Upper lobe of left lung (tissue), 4 donors: ENCODE measurements around the gene UPP1.

Experiments used
- EP300 ChIP-seq, 4 donors: sonication (generic); formaldehyde crosslinking; IDR thresholded peaks; one replicate each; pipeline ENCODE4 v1.5.1; 2017; ENCODE audit warnings: antibody characterized with exemption in 4 of 4, control low read depth in 2 of 4
- POLR2A ChIP-seq, 4 donors: fragments of 450-650 bp; IDR thresholded peaks; one replicate each; pipeline ENCODE4 v1.5.1; 2016 to 2017; ENCODE audit warnings: antibody characterized with exemption in 4 of 4, mild to moderate bottlenecking in 2 of 4
- POLR2AphosphoS5 ChIP-seq, 2 donors: sonication (generic); formaldehyde crosslinking; IDR thresholded peaks; one replicate each; pipeline ENCODE4 v1.5.1; 2017; ENCODE audit warnings: antibody characterized with exemption in 2 of 2
- TF ChIP-seq, protein P1 (sequence below), 6 experiments: fragments of 450-650 bp in 4 of 6; fragments of 200-600 bp in 2 of 6; sonication (generic) in 2 of 6; IDR thresholded peaks; one replicate each; pipeline ENCODE4 v1.5.1; 2016 to 2019; ENCODE audit warnings: antibody characterized with exemption in 6 of 6

DNA sequence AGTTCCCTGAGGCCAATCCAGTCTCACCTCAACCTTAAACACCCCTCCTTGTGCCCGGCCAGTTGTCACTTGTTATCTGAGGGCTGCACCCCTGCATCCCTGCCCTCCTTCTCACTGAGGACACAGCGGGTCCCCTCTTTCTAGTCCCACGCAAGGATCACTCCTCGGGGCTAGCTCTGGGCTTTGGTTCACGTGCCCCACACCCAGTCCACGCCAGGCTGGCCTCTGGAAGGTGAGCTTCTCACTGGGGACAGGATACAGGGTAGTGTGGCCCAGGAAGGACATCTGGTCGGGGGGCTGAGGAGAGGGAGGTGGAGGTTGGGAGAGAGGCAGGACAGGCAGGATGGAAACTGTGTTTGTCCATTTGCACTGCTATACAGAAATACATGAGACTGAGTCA is 25.5 kb downstream of the UPP1 start:
- TF ChIP-seq, protein P1, sequence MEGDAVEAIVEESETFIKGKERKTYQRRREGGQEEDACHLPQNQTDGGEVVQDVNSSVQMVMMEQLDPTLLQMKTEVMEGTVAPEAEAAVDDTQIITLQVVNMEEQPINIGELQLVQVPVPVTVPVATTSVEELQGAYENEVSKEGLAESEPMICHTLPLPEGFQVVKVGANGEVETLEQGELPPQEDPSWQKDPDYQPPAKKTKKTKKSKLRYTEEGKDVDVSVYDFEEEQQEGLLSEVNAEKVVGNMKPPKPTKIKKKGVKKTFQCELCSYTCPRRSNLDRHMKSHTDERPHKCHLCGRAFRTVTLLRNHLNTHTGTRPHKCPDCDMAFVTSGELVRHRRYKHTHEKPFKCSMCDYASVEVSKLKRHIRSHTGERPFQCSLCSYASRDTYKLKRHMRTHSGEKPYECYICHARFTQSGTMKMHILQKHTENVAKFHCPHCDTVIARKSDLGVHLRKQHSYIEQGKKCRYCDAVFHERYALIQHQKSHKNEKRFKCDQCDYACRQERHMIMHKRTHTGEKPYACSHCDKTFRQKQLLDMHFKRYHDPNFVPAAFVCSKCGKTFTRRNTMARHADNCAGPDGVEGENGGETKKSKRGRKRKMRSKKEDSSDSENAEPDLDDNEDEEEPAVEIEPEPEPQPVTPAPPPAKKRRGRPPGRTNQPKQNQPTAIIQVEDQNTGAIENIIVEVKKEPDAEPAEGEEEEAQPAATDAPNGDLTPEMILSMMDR (IDR thresholded peaks at IDR 0.05), result no peak
- TF ChIP-seq POLR2AphosphoS5 (IDR thresholded peaks at IDR 0.05) (no peak), POLR2A (IDR thresholded peaks at IDR 0.05) (no peak), EP300 (IDR thresholded peaks at IDR 0.05) (no peak)
